Measurements from ENCODE around the gene DDX52.

DNA sequence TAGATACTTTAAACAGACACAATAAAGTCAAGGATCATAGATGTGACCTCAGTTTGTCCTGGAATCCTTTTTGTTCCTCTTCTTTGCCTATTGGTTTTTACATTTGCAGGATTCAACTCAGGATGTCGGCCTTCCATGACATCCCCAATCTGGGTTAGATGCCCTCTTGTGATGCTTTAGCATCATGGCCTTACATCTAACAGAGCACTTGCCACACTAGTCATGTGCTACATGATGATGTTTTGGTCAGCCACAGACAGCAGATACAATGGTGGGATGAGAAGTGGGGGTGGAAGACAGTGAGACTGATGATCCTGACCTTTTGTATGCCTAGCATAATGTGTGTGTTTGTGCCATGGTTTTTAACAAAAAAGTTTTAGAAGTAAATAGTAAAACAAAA lies 32.3 kb downstream of the DDX52 start:
- no peak for TF ChIP-seq POLR2A (IDR thresholded peaks at IDR 0.05)
- TF ChIP-seq, protein P1, sequence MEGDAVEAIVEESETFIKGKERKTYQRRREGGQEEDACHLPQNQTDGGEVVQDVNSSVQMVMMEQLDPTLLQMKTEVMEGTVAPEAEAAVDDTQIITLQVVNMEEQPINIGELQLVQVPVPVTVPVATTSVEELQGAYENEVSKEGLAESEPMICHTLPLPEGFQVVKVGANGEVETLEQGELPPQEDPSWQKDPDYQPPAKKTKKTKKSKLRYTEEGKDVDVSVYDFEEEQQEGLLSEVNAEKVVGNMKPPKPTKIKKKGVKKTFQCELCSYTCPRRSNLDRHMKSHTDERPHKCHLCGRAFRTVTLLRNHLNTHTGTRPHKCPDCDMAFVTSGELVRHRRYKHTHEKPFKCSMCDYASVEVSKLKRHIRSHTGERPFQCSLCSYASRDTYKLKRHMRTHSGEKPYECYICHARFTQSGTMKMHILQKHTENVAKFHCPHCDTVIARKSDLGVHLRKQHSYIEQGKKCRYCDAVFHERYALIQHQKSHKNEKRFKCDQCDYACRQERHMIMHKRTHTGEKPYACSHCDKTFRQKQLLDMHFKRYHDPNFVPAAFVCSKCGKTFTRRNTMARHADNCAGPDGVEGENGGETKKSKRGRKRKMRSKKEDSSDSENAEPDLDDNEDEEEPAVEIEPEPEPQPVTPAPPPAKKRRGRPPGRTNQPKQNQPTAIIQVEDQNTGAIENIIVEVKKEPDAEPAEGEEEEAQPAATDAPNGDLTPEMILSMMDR (IDR thresholded peaks at IDR 0.05), result no peak

Data from sigmoid colon (tissue), 3 donors.